Heart left ventricle (tissue), 16 donors: ENCODE data around the gene RHD. TPM values are rescaled to one million over a fixed set of nuclear protein-coding genes. Genes with fewer than 3 reads are reported as not detected.
A peak's percentile ranks its signal among the peaks of the same experiment; 100 is the strongest.
"Not testable (repeated sequence)": the region's sequence is repeated elsewhere in the genome, so short reads cannot be mapped to it uniquely, and the experiment has no call there.

Experiments used
- ATAC-seq, 4 donors: fragments of 200-7000 bp; cut with Tn5 transposase; one replicate each; pipeline ENCODE4 v1.9.1; 2020 to 2022; ENCODE audit warnings: moderate library complexity in 4 of 4, mild to moderate bottlenecking in 3 of 4, moderate number of reproducible peaks in 1 of 4
- DNase-seq, 5 donors: peaks; one replicate each; pipeline ENCODE4 v3.0.0-alpha.2; 2020
- H3K27ac ChIP-seq, 12 donors: fragments of 200-600 bp; sonication (generic) in 4 of 12; one replicate each; pipeline versions ENCODE4 v1.5.0 to v1.8.0; 2016 to 2022; ENCODE audit warnings: mild to moderate bottlenecking in 2 of 12
- H3K27me3 ChIP-seq, 9 donors: fragments of 200-600 bp; sonication (generic) in 2 of 9; one replicate each; pipeline versions ENCODE4 v1.5.1 to v1.8.0; 2016 to 2022; ENCODE audit warnings: mild to moderate bottlenecking in 3 of 9
- H3K36me3 ChIP-seq, 9 donors: fragments of 200-600 bp; sonication (generic) in 2 of 9; one replicate each; pipeline versions ENCODE4 v1.5.0 to v1.8.0; 2018 to 2022; ENCODE audit warnings: mild to moderate bottlenecking in 2 of 9
- H3K4me1 ChIP-seq, 12 donors: fragments of 200-600 bp; sonication (generic) in 4 of 12; one replicate each; pipeline versions ENCODE4 v1.5.0 to v1.8.0; 2016 to 2022; ENCODE audit warnings: mild to moderate bottlenecking in 3 of 12
- H3K4me3 ChIP-seq, 12 donors: fragments of 200-600 bp; sonication (generic) in 4 of 12; one replicate each; pipeline versions ENCODE4 v1.5.0 to v1.8.0; 2017 to 2022; ENCODE audit warnings: mild to moderate bottlenecking in 9 of 12, moderate library complexity in 4 of 12
- H3K9me3 ChIP-seq, 12 donors: fragments of 200-600 bp; sonication (generic) in 4 of 12; one replicate each; pipeline versions ENCODE4 v1.5.0 to v1.8.0; 2016 to 2022; ENCODE audit warnings: mild to moderate bottlenecking in 1 of 12
- POLR2A ChIP-seq, 2 donors: fragments of 450-650 bp; IDR thresholded peaks; one replicate each; pipeline ENCODE4 v1.6.1; 2017; ENCODE audit warnings: antibody characterized with exemption in 2 of 2, mild to moderate bottlenecking in 2 of 2, moderate library complexity in 2 of 2
- WGBS, 4 donors: extraction: QIAGEN DNeasy Blood & Tissue Kit in 2 of 4; methylation state at CpG; one replicate each; pipeline versions ENCODE4 v1.1.5 to v1.1.7; 2013 to 2018; 5-methylcytosine and 5-hydroxymethylcytosine counted together
- intact Hi-C, 10 donors: fragments of 100-400 bp; cut with DNase I; formaldehyde crosslinking; loops; one replicate each; pipeline versions ENCODE4 v1.11.1 to v1.14.2; 2022
- polyA plus RNA-seq, 2 donors: library from polyadenylated mRNA; stranded (reverse); fragments of 200-250 nt; gene quantifications; one replicate each; pipeline ENCODE4 v1.2.3, GENCODE V29; 2013
- total RNA-seq, 9 donors: library from RNA; depleted of rRNA in 2 of 9; stranded (reverse); fragments of >200 nt in 2 of 9; fragmentation: NEBNext Ultra II Directional in 3 of 9; extraction: Animal tissue kit (Norgen Biotek cat#: 25700) in 3 of 9; gene quantifications; one replicate each; pipeline versions ENCODE4 v1.1.0 to v1.2.4, GENCODE V29; 2016 to 2023
- TF ChIP-seq, protein P1 (sequence below), 12 donors: fragments of 200-600 bp; sonication (generic) in 4 of 12; IDR thresholded peaks; one replicate each; pipeline versions ENCODE4 v1.5.0 to v1.8.0; 2018 to 2022; ENCODE audit warnings: antibody characterized with exemption in 12 of 12, mild to moderate bottlenecking in 5 of 12
- donor health status: ischemic (EF 13 %, LVEDD 7.1; RV severe dilation, severe dysfunction).
- donor health status: healthy with polysubstance abuse.
- donor health status: DM: no; HTN: yes; CAD: no.
- donor health status: DM: no; HTN: no; CAD: no.
- donor health status: ischemic (EF 25% LVEDD 6.9; RV normal size, moderate dysfunction).
- donor health status: ischemic (EF 25% LVEDD 5.7; RV mildly dilated, moderate dysfunction).
- donor health status: healthy.
- donor health status: DM: yes; HTN: yes; CAD: no.
- donor health status: ischemic (EF 35%, LVEDD 5.7; RV mildly dilated, moderate dysfunction).
- donor health status: nonischemic (EF 11% LVEDD 7.7; RV severe dilation, severe dysfunction).
- donor health status: DM: yes; HTN: yes; CAD: no.
- donor health status: PGD.
- donor health status: ischemic (EF 29% LVEDD 5.4; RV normal size, mild dysfunction).
- donor health status: nonischemic (EF 23%, LVEDD 6.1; RV moderate dilation, normal function).

Gene RHD
- total and polyA plus RNA-seq, 11 donors = not detected

DNA sequence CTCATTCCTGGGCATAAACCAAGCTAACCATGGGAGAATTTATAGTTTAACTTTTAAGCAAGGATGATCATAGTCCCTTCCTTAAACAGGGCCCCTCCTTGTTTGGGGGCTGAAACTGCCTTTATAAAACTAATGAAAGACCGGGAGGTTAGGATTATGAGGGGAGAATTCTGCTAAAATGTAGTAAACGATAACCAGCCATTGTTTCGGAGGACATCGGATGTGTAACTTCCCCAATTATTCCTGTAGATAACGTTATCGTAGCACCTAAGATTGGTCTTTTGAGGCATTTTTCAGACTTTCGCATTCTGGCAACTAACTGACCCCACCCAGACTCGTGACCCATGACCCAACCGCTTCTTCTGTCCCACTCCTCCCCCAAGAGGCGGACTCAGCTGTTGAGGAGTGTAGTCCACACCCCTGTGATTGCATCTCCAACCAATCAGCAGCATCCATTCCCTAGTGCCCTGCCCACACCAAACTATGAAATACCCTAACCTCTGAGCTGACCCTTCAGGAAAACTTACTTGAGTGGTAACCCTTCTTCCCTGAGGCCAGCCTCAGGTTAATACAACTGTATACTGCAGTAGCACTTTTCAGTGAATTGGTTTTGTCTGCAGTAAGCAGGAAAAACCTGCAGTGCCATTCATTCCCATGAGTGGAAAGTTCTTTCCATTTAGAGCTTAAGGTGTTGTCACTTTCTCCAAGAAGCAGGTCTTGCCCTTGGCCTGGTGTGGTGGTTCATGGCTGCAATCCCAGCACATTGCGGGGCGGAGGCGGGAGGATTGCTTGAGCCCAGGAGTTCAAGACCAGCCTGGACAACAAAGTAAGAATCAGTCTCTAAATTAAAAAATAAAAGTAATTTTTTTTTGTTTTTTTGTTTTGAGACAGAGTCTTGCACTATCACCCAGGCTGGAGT lies 39.2 kb upstream of the RHD start:
- peaks cover 2 to 50% (median 41%) of the 10 kb centered on the region in 9 donors for H3K36me3 ChIP-seq
- ATAC-seq (peak; percentile 83 to 93 (median 90)), DNase-seq (peak; percentile 74 to 90 (median 81))
- WGBS, 4 donors = 23 to 25% (median 23%) methylated on average over 12 to 13 of the region's 13 CpGs
- H3K27me3 ChIP-seq = no peaks in the 10 kb centered on the region
- no peaks in the 10 kb centered on the region for H3K9me3 ChIP-seq
- TF ChIP-seq POLR2A (IDR thresholded peaks at IDR 0.05) = peak in 1 of 2 donors; percentile 16
- TF ChIP-seq, protein P1, sequence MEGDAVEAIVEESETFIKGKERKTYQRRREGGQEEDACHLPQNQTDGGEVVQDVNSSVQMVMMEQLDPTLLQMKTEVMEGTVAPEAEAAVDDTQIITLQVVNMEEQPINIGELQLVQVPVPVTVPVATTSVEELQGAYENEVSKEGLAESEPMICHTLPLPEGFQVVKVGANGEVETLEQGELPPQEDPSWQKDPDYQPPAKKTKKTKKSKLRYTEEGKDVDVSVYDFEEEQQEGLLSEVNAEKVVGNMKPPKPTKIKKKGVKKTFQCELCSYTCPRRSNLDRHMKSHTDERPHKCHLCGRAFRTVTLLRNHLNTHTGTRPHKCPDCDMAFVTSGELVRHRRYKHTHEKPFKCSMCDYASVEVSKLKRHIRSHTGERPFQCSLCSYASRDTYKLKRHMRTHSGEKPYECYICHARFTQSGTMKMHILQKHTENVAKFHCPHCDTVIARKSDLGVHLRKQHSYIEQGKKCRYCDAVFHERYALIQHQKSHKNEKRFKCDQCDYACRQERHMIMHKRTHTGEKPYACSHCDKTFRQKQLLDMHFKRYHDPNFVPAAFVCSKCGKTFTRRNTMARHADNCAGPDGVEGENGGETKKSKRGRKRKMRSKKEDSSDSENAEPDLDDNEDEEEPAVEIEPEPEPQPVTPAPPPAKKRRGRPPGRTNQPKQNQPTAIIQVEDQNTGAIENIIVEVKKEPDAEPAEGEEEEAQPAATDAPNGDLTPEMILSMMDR (IDR thresholded peaks at IDR 0.05) = no peak
- H3K4me3 ChIP-seq = peak overlapping the region; percentile 60 to 94 (median 76)
- peak overlapping the region; percentile 73 to 98 (median 92) for H3K27ac ChIP-seq
- peaks cover 0 to 51% (median 28%) of the 10 kb centered on the region in 12 donors for H3K4me1 ChIP-seq
- intact Hi-C loops = no loop called here

DNA sequence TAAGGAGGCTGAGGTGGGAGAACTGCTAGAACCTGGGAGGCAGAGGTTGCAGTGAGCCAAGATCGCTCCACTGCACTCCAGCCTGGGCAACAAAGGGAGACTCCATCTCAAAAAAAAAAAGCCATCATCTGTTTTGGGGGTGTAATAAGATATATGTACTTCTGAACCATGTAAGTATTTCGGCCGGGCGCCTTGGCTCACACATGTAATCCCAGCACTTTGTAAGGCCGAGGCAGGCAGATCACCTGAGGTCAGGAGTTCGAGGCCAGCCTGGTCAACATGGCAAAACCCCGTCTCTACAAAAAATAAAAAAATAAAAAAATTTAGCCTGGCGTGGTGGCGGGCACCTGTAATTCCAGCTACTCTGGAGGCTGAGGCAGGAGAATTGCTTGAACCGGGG lies 36.9 kb upstream of the RHD start:
- intact Hi-C loops, H3K4me3 ChIP-seq, ATAC-seq, H3K27me3 ChIP-seq, DNase-seq, H3K9me3 ChIP-seq, H3K27ac ChIP-seq: not testable (repeated sequence)
- H3K36me3 ChIP-seq = peaks cover 0 to 27% (median 20%) of the 10 kb centered on the region in 9 donors
- WGBS, 4 donors = 92 to 99% (median 97%) methylated on average over 10 of the region's 10 CpGs
- H3K4me1 ChIP-seq = peaks cover 1 to 64% (median 41%) of the 10 kb centered on the region in 12 donors

DNA sequence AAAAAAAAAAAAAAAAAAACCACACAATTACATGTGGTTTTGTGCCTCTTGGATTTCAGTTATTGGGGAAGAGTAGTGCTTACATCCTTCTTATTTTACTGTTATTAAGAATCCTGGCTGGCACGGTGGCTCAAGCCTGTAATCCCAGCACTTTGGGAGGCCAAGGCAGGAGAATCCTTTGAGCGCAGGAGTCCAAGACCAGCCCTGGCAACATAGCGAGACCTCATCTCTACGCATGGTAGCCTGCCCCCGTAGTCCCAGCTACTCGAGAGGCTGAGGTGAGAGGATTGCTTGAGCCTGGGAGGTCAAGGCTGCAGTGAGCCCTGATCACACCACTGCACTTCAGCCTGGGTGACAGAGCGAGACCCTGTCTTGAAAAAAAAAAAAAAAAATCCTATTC lies 36.0 kb upstream of the RHD start:
- H3K4me3 ChIP-seq, H3K9me3 ChIP-seq, H3K27me3 ChIP-seq, DNase-seq, intact Hi-C loops, H3K27ac ChIP-seq, ATAC-seq: not testable (repeated sequence)
- Histone ChIP-seq H3K36me3 (peaks cover 0 to 25% (median 17%) of the 10 kb centered on the region in 9 donors), H3K4me1 (peaks cover 5 to 67% (median 45%) of the 10 kb centered on the region in 12 donors)
- WGBS, 4 donors = 93 to 96% (median 96%) methylated on average over 7 of the region's 7 CpGs

DNA sequence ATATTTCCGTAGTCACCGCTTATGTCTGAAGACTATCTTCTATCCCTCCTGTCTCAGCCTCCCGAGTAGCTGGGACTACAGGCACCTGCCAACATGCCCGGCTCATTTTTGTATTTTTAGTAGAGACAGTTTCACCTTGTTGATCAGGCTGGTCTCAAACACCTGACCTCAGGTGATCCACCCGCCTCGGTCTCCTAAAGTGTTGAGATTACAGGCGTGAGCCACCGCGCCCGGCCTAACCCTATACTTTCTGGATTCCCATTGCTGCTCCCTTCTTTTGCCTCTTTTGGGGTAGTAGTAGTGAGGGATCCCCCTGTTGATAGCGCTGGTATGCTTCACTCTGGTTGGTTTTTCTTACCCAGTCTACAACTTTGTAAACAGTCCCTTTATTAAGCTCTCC lies 34.3 kb upstream of the RHD start:
- TF ChIP-seq POLR2A (IDR thresholded peaks at IDR 0.05) = no peak
- TF ChIP-seq, protein P1 (IDR thresholded peaks at IDR 0.05) = no peak
- ATAC-seq = no peak
- Histone ChIP-seq H3K4me1 (peaks cover 5 to 73% (median 40%) of the 10 kb centered on the region in 12 donors), H3K27ac (peak overlapping the region in 1 of 12 donors; percentile 97), H3K36me3 (peaks cover 0 to 43% (median 33%) of the 10 kb centered on the region in 9 donors), H3K27me3 (no peaks in the 10 kb centered on the region), H3K9me3 (no peaks in the 10 kb centered on the region), H3K4me3 (no peak overlapping the region)
- intact Hi-C loops = no loop called here
- DNase-seq = no peak
- WGBS, 4 donors = 92 to 93% (median 93%) methylated on average over 11 of the region's 11 CpGs
